Fibroblast of lung (primary cell): ENCODE measurements around the gene NR6A1.

Source experiments
- CTCF ChIP-seq, 2 donors: IDR thresholded peaks in 1 of 2; conservative IDR thresholded peaks in 1 of 2; 1 replicate in 1 of 2; 2 replicates in 1 of 2; pipeline ENCODE4 v1.5.1; 2011 to 2012; ENCODE audit warnings: low read length in 2 of 2, control low read depth in 1 of 2, inconsistent platforms in 1 of 2, low read depth in 1 of 2, mild to moderate bottlenecking in 1 of 2
- EZH2 ChIP-seq: IDR thresholded peaks from 2 replicates; pipeline ENCODE4 v1.5.1; 2012; ENCODE audit warnings: low read length, control low read depth, mild to moderate bottlenecking; ENCODE audit errors: missing control alignments

GRCh38 chr9:124635285-124635684 is 135.8 kb downstream of the NR6A1 start:
- TF ChIP-seq CTCF (conservative IDR thresholded peaks at IDR 0.05 in 1 of 2, IDR thresholded peaks at IDR 0.05 in 1 of 2; ENCODE audit: low read depth in 1 of 2, low read length in 2 of 2), result no peak
- no peak for TF ChIP-seq EZH2
